SW480 (cell line): ENCODE results near the gene PGS1.

Experiments
- DNase-seq: peaks from one replicate; pipeline ENCODE4 v3.0.0-alpha.2; 2016; ENCODE audit warnings: low spot score

PGS1 gene

GRCh38 chr17:78387977-78388941 is 9.8 kb downstream of the PGS1 start:
- DNase-seq, result no peak

- peak; percentile 14 for DNase-seq
Observed at GRCh38 chr17:78390241-78391050, 12.0 kb downstream of the PGS1 start.

- DNase-seq, result no peak
Observed at GRCh38 chr17:78391051-78391431, 12.6 kb downstream of the PGS1 start.

GRCh38 chr17:78391843-78392242 is 13.4 kb downstream of the PGS1 start:
- DNase-seq, result peak; percentile 29

- no peak for DNase-seq
Observed at GRCh38 chr17:78392295-78392694, 13.8 kb downstream of the PGS1 start.

GRCh38 chr17:78393575-78393974 is 15.1 kb downstream of the PGS1 start:
- DNase-seq, result no peak

GRCh38 chr17:78394209-78394608 is 15.8 kb downstream of the PGS1 start:
- no peak for DNase-seq

- no peak for DNase-seq
Observed at GRCh38 chr17:78395155-78395554, 16.7 kb downstream of the PGS1 start.

- DNase-seq, result no peak
Observed at GRCh38 chr17:78396441-78397337, 18.2 kb downstream of the PGS1 start.

GRCh38 chr17:78397681-78398101 is 19.2 kb downstream of the PGS1 start:
- no peak for DNase-seq

GRCh38 chr17:78398390-78398789 is 19.9 kb downstream of the PGS1 start:
- DNase-seq, result no peak

- no peak for DNase-seq
Observed at GRCh38 chr17:78399028-78399692, 20.7 kb downstream of the PGS1 start.

GRCh38 chr17:78399693-78400144 is 21.3 kb downstream of the PGS1 start:
- DNase-seq, result no peak

GRCh38 chr17:78400581-78401240 is 22.3 kb downstream of the PGS1 start:
- DNase-seq, result no peak

- no peak for DNase-seq
Observed at GRCh38 chr17:78401246-78401645, 22.8 kb downstream of the PGS1 start.

GRCh38 chr17:78401891-78402290 is 23.4 kb downstream of the PGS1 start:
- DNase-seq, result no peak

GRCh38 chr17:78403822-78404221 is 25.4 kb downstream of the PGS1 start:
- no peak for DNase-seq

- DNase-seq, result no peak
Observed at GRCh38 chr17:78406396-78406795, 27.9 kb downstream of the PGS1 start.

- DNase-seq, result no peak
Observed at GRCh38 chr17:78406920-78407319, 28.5 kb downstream of the PGS1 start.

- no peak for DNase-seq
Observed at GRCh38 chr17:78407387-78408000, 29.0 kb downstream of the PGS1 start.
